ENCODE data around the gene RBM33.

Gene RBM33

GRCh38 chr7:155825336-155825735 is 180.9 kb downstream of the RBM33 start:
- DNase-seq (ENCODE audit: low read depth), result no peak
- H3K4me3 ChIP-seq (ENCODE audit: low read depth, low read length), result no peak overlapping the region

DNA sequence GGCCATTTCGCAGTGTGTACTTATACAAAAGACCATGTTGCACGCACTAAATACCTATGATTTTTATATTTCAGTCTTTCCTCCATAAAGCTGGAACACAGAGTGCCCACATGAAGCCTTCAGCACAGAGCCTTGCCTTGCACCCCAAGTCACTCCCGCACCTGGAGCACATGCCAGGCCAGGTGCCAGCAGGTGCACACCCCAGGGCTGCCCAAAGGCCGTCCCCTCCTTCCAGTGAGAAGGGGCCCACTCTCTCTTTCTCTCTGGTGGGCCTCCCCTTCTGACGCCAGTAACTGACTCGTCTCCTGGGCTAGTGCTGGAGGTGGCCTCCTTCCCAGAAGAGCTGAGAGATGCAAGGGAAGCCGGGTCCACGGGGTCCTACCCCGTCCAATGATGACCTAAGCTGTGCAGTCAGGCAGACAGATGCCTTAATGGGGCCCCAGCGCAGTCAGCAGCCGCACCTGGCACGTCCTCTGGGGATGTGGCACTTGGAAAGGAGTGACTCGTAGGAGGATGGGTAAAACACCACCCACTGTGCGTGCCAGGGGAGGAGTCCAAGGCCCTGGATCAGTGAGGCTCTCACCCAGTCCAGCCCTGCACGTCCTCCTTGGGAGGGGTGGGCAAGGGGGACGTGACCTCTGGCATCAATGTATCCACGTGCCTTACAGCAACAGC is 185.5 kb downstream of the RBM33 start:
- DNase-seq (ENCODE audit: low read depth), result no peak
- H3K4me3 ChIP-seq (ENCODE audit: low read depth, low read length), result no peak overlapping the region

All from skeletal muscle cell (primary cell).